ENCODE data around the gene ARHGAP22. TPM values are rescaled to one million over a fixed set of nuclear protein-coding genes. Genes with fewer than 3 reads are reported as not detected.

Gene ARHGAP22
- total RNA-seq, 1 donor from 2014 or later: 1.9 TPM

GRCh38 chr10:48456808-48457761 is 147.8 kb downstream of the ARHGAP22 start:
- no peak overlapping the region for H3K27ac Mint-ChIP-seq (ENCODE audit: unreplicated experiment)
- no peak overlapping the region for H3K4me3 Mint-ChIP-seq (ENCODE audit: unreplicated experiment)

GRCh38 chr10:48456361-48456804 is 148.5 kb downstream of the ARHGAP22 start:
- no peak for TF ChIP-seq CTCF (IDR thresholded peaks at IDR 0.05; ENCODE audit: unreplicated experiment)
- Mint-ChIP-seq H3K27me3 (ENCODE audit: unreplicated experiment) (peaks cover 6% of the 10 kb centered on the region), H3K36me3 (ENCODE audit: low read depth, unreplicated experiment) (no peaks in the 10 kb centered on the region), H3K27ac (ENCODE audit: unreplicated experiment) (no peak overlapping the region), H3K9me3 (ENCODE audit: unreplicated experiment) (no peaks in the 10 kb centered on the region), H3K4me3 (ENCODE audit: unreplicated experiment) (no peak overlapping the region), H3K4me1 (ENCODE audit: unreplicated experiment) (no peaks in the 10 kb centered on the region)
- no peak for DNase-seq (ENCODE audit: low spot score)

More at GRCh38 chr10:48456808-48457761, 147.8 kb downstream of the ARHGAP22 start:
- no peak for TF ChIP-seq CTCF (IDR thresholded peaks at IDR 0.05; ENCODE audit: unreplicated experiment)
- no peaks in the 10 kb centered on the region for H3K36me3 Mint-ChIP-seq (ENCODE audit: low read depth, unreplicated experiment)
- no peaks in the 10 kb centered on the region for H3K4me1 Mint-ChIP-seq (ENCODE audit: unreplicated experiment)
- H3K27me3 Mint-ChIP-seq (ENCODE audit: unreplicated experiment): peaks cover 4% of the 10 kb centered on the region
- no peak for DNase-seq (ENCODE audit: low spot score)
- no peaks in the 10 kb centered on the region for H3K9me3 Mint-ChIP-seq (ENCODE audit: unreplicated experiment)

GRCh38 chr10:48455392-48456151 is 149.3 kb downstream of the ARHGAP22 start:
- no peak for DNase-seq (ENCODE audit: low spot score)
- no peak overlapping the region for H3K4me3 Mint-ChIP-seq (ENCODE audit: unreplicated experiment)
- no peaks in the 10 kb centered on the region for H3K36me3 Mint-ChIP-seq (ENCODE audit: low read depth, unreplicated experiment)
- no peak for TF ChIP-seq CTCF (IDR thresholded peaks at IDR 0.05; ENCODE audit: unreplicated experiment)
- no peaks in the 10 kb centered on the region for H3K4me1 Mint-ChIP-seq (ENCODE audit: unreplicated experiment)
- H3K27me3 Mint-ChIP-seq (ENCODE audit: unreplicated experiment): peaks cover 6% of the 10 kb centered on the region
- no peak overlapping the region for H3K27ac Mint-ChIP-seq (ENCODE audit: unreplicated experiment)
- H3K9me3 Mint-ChIP-seq (ENCODE audit: unreplicated experiment): no peaks in the 10 kb centered on the region

GRCh38 chr10:48455055-48455391 is 149.8 kb downstream of the ARHGAP22 start:
- no peak for TF ChIP-seq CTCF (IDR thresholded peaks at IDR 0.05; ENCODE audit: unreplicated experiment)
- Mint-ChIP-seq H3K4me3 (ENCODE audit: unreplicated experiment) (no peak overlapping the region), H3K27ac (ENCODE audit: unreplicated experiment) (no peak overlapping the region), H3K27me3 (ENCODE audit: unreplicated experiment) (peaks cover 6% of the 10 kb centered on the region), H3K36me3 (ENCODE audit: low read depth, unreplicated experiment) (no peaks in the 10 kb centered on the region), H3K9me3 (ENCODE audit: unreplicated experiment) (no peaks in the 10 kb centered on the region), H3K4me1 (ENCODE audit: unreplicated experiment) (no peaks in the 10 kb centered on the region)
- no peak for DNase-seq (ENCODE audit: low spot score)
